Renal cortical epithelial cell (primary cell): ENCODE results near the gene LRRC4C. TPM values are rescaled to one million over a fixed set of nuclear protein-coding genes. Genes with fewer than 3 reads are reported as not detected.

Source experiments
- DNase-seq: peaks from one replicate; pipeline ENCODE4 v3.0.0-alpha.2; 2011; ENCODE audit warnings: low read depth
- total RNA-seq: library from RNA; depleted of rRNA; stranded (reverse); fragments of >200 nt; gene quantifications from 2 replicates; pipeline ENCODE4 v1.2.3, GENCODE V29; 2014

Gene LRRC4C
- total RNA-seq, 1 donor from 2014 or later: 0.89 TPM

- no peak for DNase-seq
Measured at GRCh38 chr11:41323446-41323845, 136.0 kb downstream of the LRRC4C start.

DNA sequence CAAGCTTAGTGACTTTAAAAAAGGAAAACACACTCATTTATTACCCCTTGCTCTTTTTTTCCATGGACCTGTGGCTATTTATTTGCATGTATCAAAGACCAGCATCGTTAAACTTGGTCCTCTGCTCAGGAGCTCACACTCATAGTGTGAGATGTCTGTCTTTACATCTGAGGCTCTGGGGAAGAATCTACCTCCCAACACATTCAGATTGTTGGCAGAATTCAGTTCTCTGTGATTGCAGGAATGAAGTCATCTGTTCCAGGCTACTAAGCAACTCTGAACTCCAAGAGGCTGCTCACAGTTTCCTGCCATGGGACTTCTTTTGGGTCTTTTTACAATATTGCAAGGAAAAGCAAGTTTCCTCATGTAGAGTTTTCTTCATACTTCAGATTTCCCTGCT lies 138.8 kb downstream of the LRRC4C start:
- peak; percentile 6 for DNase-seq

DNA sequence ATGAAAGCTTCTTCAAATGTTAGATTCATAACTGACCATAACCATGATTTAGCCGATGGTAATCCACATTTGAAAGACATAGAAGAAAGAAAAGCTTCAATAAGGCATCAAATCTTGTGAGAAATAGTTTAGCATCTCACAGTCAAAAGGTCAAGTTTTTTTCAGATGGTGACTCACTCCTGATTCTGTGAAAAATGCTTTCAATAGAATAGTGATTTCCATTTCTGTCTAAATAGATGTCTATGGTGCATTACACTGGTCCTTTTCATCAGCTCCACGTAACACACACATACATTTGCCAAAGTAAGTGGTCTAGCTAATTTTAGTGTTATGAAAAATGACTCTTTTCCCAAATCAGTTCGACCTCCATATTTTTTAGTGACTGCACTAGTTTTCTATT lies 139.2 kb downstream of the LRRC4C start:
- peak; percentile 2 for DNase-seq

GRCh38 chr11:41319434-41319833 lies 140.0 kb downstream of the LRRC4C start:
- DNase-seq: no peak

DNA sequence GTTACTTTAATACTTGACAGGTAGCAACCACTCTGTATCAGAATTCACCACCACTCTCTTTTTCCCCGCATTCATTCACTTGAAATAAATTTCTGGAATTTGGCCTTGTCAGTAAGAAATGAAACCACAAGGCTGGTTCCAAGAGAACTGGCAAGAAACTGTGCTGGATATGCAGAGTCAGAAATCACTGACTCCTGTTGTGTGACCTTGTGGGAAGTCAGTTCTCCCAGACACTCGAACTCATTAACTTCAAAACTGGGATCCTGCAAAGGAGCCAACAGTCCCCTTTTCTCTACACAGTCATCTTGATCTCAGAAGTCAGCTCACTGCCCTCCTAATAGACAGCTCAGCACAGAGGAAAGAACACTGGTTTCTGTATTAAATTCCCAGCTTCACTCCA lies 142.7 kb downstream of the LRRC4C start:
- peak; percentile 87 for DNase-seq

DNA sequence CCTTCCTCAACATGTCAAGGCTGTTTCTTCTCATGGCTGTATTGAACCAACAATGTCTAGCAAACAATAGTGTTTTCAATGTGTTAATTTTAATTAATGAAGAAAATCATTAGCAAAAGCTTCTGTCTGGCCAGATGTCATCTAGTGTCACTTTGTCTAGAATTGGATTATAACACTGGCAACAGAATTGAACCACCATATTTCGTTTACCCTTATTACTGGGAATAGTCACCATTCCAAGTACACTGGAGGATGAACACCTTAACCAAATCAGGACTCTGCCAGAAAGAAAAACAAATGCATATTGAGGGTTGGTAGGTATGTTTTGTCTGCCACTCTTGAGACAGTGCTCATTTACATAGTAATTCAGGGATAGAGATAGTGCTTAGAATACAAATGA lies 146.2 kb downstream of the LRRC4C start:
- DNase-seq: no peak

DNA sequence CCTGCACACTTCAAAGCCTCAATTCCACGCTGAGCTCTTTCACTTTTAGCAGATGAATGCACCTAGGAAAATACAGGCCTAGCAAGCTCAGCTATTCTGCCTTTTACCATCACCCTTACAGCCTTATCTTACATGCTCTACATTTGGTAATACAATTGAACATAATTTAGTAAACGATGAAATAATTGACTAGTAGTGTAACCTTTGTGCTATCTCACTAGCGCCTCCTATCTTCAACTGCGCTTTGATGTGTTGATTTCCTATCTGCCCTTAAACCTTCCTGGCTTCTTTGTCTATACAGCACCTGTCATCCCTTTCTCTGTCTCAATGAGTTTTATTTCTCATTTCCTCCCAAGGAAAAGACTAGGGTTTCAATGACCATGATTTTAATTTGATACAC lies 149.7 kb downstream of the LRRC4C start:
- DNase-seq: no peak

GRCh38 chr11:41309111-41309522 lies 150.3 kb downstream of the LRRC4C start:
- no peak for DNase-seq

DNA sequence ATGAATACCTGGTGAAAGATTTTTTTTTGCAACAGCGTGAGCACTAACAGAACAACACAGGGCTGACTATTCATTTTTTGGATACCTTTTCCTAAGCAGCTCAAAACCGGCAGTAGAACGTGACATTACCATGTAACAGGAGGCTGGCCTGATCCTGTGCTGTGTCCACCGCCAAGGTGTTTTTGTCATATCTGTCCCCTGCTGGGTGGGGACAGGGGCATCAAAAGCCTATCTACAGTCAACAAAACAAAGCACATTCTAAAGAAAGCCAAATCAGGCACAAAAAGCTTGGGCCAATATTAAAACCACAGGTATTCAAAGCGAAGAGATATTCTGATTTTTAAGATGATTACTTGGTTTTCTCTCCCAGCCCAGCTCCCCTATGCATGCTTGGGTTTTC lies 151.2 kb downstream of the LRRC4C start:
- DNase-seq: no peak

DNA sequence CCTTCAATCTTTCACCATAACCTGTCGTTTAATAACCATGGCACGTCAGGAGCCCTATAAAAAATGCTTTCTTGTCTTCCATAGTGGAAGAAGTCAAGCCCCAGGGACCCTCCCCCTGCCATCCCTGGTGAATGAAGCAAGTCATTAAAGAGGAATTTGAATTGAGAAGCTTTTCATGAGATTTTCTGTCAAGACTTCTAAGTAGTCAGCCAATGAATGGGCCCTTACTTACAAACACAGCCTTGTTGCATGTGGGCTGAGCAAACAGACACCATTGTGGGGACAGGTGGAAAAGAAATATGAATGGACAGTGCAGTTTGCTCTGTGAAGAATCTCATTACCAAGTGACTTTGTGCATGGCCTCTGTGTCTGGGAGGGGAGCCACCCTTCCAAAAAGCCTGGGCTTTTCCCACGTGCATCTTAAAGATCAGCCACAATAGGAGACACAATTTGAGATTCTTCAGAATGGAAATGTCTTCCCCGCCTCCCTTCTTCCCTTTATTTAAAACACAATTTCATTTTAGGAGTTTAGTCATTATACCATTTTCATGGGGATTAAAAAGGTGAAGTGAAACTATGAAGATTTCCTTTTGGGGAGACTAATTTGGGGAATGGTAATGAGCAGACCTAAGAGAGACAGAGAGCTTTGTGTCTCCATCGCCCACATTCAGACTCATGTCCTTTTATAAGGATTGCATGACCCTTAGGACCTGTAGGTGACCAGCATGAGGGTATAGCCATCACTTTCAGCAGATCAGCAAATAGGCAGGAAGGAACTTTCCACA lies 152.0 kb downstream of the LRRC4C start:
- DNase-seq: no peak

GRCh38 chr11:41306431-41306830 lies 153.0 kb downstream of the LRRC4C start:
- no peak for DNase-seq

DNA sequence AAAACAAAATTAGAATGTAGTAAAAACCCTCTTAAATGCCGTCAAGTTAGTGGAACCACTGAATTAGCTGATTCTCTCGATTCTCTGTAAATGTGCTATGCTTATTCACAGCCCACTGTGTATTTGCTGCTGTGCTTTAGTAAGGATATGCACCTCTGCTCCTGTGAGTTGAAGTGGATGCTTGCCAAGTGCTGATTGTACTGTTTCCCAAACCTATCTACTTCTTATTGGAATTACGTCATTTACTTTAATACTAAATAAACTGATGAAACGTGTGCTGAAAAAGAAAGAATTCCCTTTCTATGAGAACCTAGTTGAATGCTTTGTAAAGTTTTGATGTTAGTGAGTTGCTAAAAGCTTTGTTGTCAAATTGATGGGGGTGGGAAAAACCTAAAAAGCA lies 158.4 kb downstream of the LRRC4C start:
- DNase-seq: peak; percentile 28

- no peak for DNase-seq
Measured at GRCh38 chr11:41289408-41289807, 170.0 kb downstream of the LRRC4C start.

- no peak for DNase-seq
Measured at GRCh38 chr11:41286751-41287150, 172.7 kb downstream of the LRRC4C start.

DNA sequence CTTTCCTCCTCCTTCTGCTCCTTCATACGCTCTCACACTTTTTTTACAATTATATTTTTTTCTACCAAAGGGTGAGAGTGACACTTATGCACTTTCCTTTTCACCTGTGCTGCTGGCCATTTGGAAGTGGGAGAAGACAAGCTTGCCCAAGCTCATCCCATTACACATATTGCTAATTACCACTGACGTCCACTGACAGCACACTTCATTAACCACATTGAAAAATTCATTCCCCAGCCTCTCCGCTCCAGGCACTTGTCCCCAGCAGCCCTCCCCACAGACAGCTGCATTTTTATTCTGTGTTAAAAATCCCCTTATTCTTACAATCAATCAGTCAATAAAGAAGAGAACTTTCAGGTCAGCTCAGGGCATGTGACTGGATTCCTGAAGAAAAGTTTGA lies 175.1 kb downstream of the LRRC4C start:
- DNase-seq: no peak

- DNase-seq: no peak
Measured at GRCh38 chr11:41283191-41283930, 176.1 kb downstream of the LRRC4C start.

GRCh38 chr11:41282395-41282794 lies 177.1 kb downstream of the LRRC4C start:
- no peak for DNase-seq

DNA sequence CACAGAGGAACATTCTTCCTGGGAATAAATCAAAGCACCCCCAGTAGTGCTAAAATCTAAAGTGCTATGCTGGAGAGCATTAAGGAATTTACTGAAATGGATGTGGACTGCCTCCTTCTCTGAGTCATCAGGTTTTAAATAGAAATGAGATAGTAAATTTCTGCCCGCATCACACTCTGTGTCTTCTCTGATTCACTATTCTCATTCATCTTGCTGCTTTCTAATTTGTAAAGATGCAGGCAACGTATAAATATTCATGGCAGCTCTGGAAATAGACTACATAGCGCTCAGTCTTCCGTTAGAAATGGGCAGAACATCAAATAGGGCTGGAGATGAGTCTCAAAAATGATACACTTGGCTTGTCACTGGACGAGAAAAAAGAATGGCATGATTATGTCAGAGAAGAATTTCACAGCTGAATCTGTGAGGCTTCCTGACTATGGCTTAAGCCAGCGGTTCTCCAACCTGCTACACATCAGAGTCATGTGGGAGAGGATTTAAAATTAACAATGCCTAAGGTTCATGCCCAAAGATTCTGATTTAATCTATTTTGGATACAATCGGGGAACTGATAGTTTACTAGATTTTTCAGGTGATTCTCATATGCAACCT lies 178.2 kb downstream of the LRRC4C start:
- peak; percentile 16 for DNase-seq

GRCh38 chr11:41274831-41275230 lies 184.6 kb downstream of the LRRC4C start:
- no peak for DNase-seq

- DNase-seq: no peak
Measured at GRCh38 chr11:41273908-41274307, 185.5 kb downstream of the LRRC4C start.

DNA sequence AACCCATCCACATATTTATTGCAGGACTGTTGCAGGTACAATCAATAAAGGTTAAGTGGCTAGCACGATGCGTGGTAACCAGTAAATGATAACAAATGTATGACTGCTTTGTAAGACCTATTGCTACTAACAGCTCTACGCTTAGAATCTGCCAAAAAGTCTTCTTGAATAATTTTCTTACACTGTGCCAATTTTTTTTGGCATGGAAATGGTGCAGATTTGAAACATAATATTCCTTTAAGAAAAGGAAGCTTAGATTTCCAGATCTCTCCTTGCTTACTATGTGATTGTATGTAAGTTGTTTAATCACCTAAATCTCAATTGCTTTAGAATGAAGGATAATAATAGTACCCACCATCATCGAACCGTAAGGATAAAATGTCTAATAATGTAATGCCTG lies 192.0 kb downstream of the LRRC4C start:
- DNase-seq: no peak

GRCh38 chr11:41256041-41256440 lies 203.4 kb downstream of the LRRC4C start:
- no peak for DNase-seq

DNA sequence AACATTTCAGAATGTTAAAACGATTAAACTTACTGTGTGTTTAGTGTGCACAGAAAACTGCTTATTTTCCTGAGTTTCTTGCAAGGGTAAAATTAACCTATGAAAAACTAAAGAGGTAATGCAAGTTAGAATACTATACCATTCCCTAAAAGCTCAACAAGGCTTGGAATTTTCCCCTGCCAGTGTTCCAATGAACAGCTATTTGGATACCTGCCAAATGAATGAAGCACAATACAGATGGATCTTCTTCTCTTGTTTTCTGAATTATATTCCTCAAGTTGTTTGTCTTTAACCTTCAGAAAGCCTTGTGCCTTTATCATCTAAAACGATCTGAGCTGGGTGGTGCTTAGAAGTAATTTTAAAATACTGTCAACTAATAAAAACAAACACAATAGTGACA lies 204.5 kb downstream of the LRRC4C start:
- DNase-seq: no peak
